Calu3 (cell line): ENCODE measurements around the gene TDP1. TPM values are rescaled to one million over a fixed set of nuclear protein-coding genes. Genes with fewer than 3 reads are reported as not detected.
A peak's percentile ranks its signal among the peaks of the same experiment; 100 is the strongest.

ENCODE experiments used
- BruUV-seq: library from RNA; stranded (reverse); fragments of 400-500 nt; replicated peaks from 2 replicates; lab custom pipeline; 2021; lab: Mats Ljungman, UMichigan
- CTCF ChIA-PET: fragments of 300-600 bp; sonication (Branson Sonifier 250); formaldehyde crosslinking; loops from one replicate; lab custom pipeline; 2022; ENCODE audit warnings: antibody characterized with exemption; lab: Charles Lee
- DNase-seq: peaks from one replicate; pipeline ENCODE4 v3.0.0; 2022
- H3K27ac Mint-ChIP-seq: one replicate; pipeline ENCODE4 v1.8.0; 2022; ENCODE audit warnings: mixed read lengths; ENCODE audit not compliant: unreplicated experiment
- H3K27me3 Mint-ChIP-seq: one replicate; pipeline ENCODE4 v1.8.0; 2022; ENCODE audit warnings: mixed read lengths; ENCODE audit not compliant: unreplicated experiment
- H3K36me3 Mint-ChIP-seq: one replicate; pipeline ENCODE4 v1.8.0; 2022; ENCODE audit warnings: mild to moderate bottlenecking, moderate library complexity, mixed read lengths; ENCODE audit not compliant: insufficient read depth, unreplicated experiment
- H3K4me1 Mint-ChIP-seq: one replicate; pipeline ENCODE4 v1.8.0; 2022; ENCODE audit warnings: mild to moderate bottlenecking, low read depth, mixed read lengths; ENCODE audit not compliant: unreplicated experiment
- H3K4me3 Mint-ChIP-seq: one replicate; pipeline ENCODE4 v1.8.0; 2022; ENCODE audit warnings: mild to moderate bottlenecking, low read depth, moderate library complexity, mixed read lengths; ENCODE audit not compliant: unreplicated experiment
- H3K9me3 Mint-ChIP-seq: one replicate; pipeline ENCODE4 v1.8.0; 2022; ENCODE audit warnings: low read depth, mixed read lengths; ENCODE audit not compliant: unreplicated experiment
- CTCF ChIP-seq: fragments of 200-600 bp; IDR thresholded peaks from one replicate; pipeline ENCODE4 v1.8.0; 2022; ENCODE audit warnings: antibody characterized with exemption; ENCODE audit not compliant: unreplicated experiment
- intact Hi-C: fragments of 100-400 bp; cut with micrococcal nuclease; formaldehyde crosslinking; loops from one replicate; pipeline ENCODE4 v1.10.0; 2022; ENCODE audit not compliant: unreplicated experiment
- total RNA-seq: library from RNA; stranded (reverse); gene quantifications from 2 replicates; pipeline ENCODE4 v1.2.3, GENCODE V29; 2022

TDP1 gene
- total RNA-seq, 1 experiment from 2014 or later: 24.4 TPM

GRCh38 chr14:90062127-90062794 is 106.5 kb downstream of the TDP1 start:
- no TSS peak for BruUV-seq
- Mint-ChIP-seq H3K27ac (no peak overlapping the region), H3K4me1 (peaks cover 21% of the 10 kb centered on the region), H3K27me3 (peaks cover 58% of the 10 kb centered on the region), H3K9me3 (no peaks in the 10 kb centered on the region), H3K4me3 (peak overlapping the region; percentile 75), H3K36me3 (peaks cover 11% of the 10 kb centered on the region)
- DNase-seq: peak; percentile 32
- intact Hi-C loops: loop anchor here (2.0 kb wide), 1 partner anchor 173 kb away; no protein-coding TSS in a partner anchor
- no peak for TF ChIP-seq CTCF
- CTCF ChIA-PET: interaction anchor here (0.6 kb wide), 1 partner anchor 164 kb away, joined by 6 read pairs; no protein-coding TSS in a partner anchor

GRCh38 chr14:90062822-90063539 is 107.3 kb downstream of the TDP1 start:
- no peaks in the 10 kb centered on the region for H3K9me3 Mint-ChIP-seq
- DNase-seq: no peak
- H3K4me3 Mint-ChIP-seq: peak overlapping the region; percentile 75
- no peak for TF ChIP-seq CTCF
- no peak overlapping the region for H3K27ac Mint-ChIP-seq
- peaks cover 21% of the 10 kb centered on the region for H3K4me1 Mint-ChIP-seq
- H3K27me3 Mint-ChIP-seq: peaks cover 58% of the 10 kb centered on the region
- CTCF ChIA-PET: interaction anchor here (0.8 kb wide), 1 partner anchor 11 kb away, joined by 3 read pairs; no protein-coding TSS in a partner anchor
- intact Hi-C loops: loop anchor here (2.0 kb wide), 1 partner anchor 172 kb away; no protein-coding TSS in a partner anchor
- peaks cover 11% of the 10 kb centered on the region for H3K36me3 Mint-ChIP-seq
- BruUV-seq: no TSS peak

GRCh38 chr14:90072350-90072749 is 116.6 kb downstream of the TDP1 start:
- BruUV-seq: no TSS peak
- peaks cover 59% of the 10 kb centered on the region for H3K27me3 Mint-ChIP-seq
- CTCF ChIA-PET: interaction anchor here (0.5 kb wide), 1 partner anchor 18 kb away, joined by 4 read pairs; no protein-coding TSS in a partner anchor

GRCh38 chr14:90079576-90079975 is 123.8 kb downstream of the TDP1 start:
- Mint-ChIP-seq H3K27me3 (peaks cover 37% of the 10 kb centered on the region), H3K4me1 (no peaks in the 10 kb centered on the region), H3K4me3 (no peak overlapping the region), H3K36me3 (no peaks in the 10 kb centered on the region), H3K27ac (no peak overlapping the region), H3K9me3 (no peaks in the 10 kb centered on the region)
- intact Hi-C loops: no loop called here
- BruUV-seq: no TSS peak
- CTCF ChIA-PET: no interaction called here
- no peak for TF ChIP-seq CTCF
- no peak for DNase-seq

More at GRCh38 chr14:90072350-90072749, 116.6 kb downstream of the TDP1 start:
- no peaks in the 10 kb centered on the region for H3K9me3 Mint-ChIP-seq
- H3K4me3 Mint-ChIP-seq: no peak overlapping the region
- H3K36me3 Mint-ChIP-seq: no peaks in the 10 kb centered on the region
- H3K27ac Mint-ChIP-seq: no peak overlapping the region
- DNase-seq: no peak
- no peak for TF ChIP-seq CTCF
- intact Hi-C loops: no loop called here
- H3K4me1 Mint-ChIP-seq: no peaks in the 10 kb centered on the region
